ENCODE results near the gene CEP89.
"Not testable (repeated sequence)": the region's sequence is repeated elsewhere in the genome, so short reads cannot be mapped to it uniquely, and the experiment has no call there.

CEP89 gene

DNA sequence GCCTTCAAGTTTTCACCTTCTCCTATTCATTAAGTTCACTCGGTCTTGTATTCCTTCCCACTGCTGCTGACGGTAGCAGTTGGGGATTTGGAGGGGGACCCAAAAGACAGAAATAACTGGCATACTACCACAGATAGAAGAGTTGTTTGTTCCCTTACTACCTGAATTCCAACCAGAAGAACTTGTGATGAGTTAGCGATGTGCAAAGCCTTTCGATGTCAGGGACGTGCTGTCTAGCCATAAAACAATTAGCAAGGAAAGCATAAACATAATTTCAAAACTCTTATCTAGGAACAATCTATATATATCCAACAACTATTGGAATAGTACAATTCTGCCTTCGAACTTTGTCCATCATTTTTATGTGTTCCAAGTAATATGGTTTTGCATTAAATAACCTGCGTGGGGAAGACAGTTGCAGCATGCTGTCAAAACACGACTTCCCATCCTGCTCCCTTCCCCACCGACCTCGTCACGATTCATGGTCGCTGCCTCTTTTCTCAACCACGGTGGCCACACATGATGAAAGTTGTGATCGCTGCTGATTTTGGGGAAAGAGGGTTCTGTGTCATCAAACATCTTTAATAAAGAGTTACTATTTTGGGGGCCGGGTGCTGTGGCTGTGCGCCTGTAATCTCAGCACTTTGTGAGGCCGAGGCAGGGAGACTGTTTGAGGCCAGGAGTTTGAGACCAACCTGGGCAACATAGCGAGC is 98.4 kb downstream of the CEP89 start:
- no peak overlapping the region for H3K27ac ChIP-seq
- DNase-seq (ENCODE audit: low spot score): no peak
- TF ChIP-seq, protein P1, sequence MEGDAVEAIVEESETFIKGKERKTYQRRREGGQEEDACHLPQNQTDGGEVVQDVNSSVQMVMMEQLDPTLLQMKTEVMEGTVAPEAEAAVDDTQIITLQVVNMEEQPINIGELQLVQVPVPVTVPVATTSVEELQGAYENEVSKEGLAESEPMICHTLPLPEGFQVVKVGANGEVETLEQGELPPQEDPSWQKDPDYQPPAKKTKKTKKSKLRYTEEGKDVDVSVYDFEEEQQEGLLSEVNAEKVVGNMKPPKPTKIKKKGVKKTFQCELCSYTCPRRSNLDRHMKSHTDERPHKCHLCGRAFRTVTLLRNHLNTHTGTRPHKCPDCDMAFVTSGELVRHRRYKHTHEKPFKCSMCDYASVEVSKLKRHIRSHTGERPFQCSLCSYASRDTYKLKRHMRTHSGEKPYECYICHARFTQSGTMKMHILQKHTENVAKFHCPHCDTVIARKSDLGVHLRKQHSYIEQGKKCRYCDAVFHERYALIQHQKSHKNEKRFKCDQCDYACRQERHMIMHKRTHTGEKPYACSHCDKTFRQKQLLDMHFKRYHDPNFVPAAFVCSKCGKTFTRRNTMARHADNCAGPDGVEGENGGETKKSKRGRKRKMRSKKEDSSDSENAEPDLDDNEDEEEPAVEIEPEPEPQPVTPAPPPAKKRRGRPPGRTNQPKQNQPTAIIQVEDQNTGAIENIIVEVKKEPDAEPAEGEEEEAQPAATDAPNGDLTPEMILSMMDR (conservative IDR thresholded peaks at IDR 0.05; ENCODE audit: low read depth): no peak
- ChIA-PET CTCF (interaction anchor here (0.6 kb wide), 1 partner anchor 24 kb away, joined by 3 read pairs; no protein-coding TSS in a partner anchor), POLR2A (ENCODE audit: low non-redundant PET) (no interaction called here)

DNA sequence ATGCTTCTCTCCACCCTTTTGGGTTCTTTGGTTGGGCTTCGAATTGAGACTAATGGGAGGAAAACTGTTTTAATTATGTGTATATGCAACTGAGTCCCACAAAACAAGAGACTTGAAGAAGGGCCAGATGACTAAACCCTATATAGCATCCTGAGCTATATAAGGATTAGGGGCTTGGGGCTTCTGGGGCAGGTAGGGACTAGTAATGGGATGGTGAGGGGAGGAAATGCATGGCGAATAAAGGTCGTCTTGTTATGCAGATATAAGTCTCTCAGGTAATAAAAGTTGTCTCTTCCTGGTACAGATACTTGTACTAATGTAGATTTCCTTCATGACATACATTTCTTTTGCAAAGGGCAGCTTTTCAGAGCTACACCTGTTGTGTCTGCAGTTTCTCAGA is 99.4 kb downstream of the CEP89 start:
- no peak for DNase-seq (ENCODE audit: low spot score)
- H3K27ac ChIP-seq: no peak overlapping the region
- TF ChIP-seq, protein P1 (conservative IDR thresholded peaks at IDR 0.05; ENCODE audit: low read depth): no peak
- POLR2A ChIA-PET (ENCODE audit: low non-redundant PET): no interaction called here
- CTCF ChIA-PET: interaction anchor here (0.6 kb wide), 1 partner anchor 25 kb away, joined by 3 read pairs; no protein-coding TSS in a partner anchor

DNA sequence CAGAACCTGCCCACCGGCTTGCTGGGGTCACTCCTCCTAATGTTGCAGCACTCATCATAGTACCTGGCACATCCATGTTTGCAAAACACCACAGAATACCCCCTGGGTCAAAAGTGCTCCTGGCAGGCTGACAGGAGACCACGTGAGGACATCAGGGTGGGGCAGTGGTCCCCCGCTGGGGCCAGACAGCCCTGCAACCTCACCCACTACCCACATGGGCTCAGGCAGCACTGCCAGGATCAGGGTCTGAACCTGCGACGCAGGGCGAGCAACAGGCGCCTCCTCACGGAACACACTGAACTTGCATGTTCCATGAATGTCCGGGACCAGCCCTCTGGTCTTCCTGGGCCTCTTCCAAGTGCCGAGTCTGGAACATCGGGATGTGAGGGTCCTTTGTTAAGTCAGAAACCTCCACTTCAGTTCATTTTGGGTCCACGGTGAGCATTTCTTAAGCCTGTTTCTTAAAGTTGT is 100.7 kb downstream of the CEP89 start:
- DNase-seq (ENCODE audit: low spot score): no peak
- TF ChIP-seq, protein P1 (conservative IDR thresholded peaks at IDR 0.05; ENCODE audit: low read depth): no peak
- ChIA-PET CTCF (no interaction called here), POLR2A (ENCODE audit: low non-redundant PET) (no interaction called here)
- H3K27ac ChIP-seq: no peak overlapping the region

DNA sequence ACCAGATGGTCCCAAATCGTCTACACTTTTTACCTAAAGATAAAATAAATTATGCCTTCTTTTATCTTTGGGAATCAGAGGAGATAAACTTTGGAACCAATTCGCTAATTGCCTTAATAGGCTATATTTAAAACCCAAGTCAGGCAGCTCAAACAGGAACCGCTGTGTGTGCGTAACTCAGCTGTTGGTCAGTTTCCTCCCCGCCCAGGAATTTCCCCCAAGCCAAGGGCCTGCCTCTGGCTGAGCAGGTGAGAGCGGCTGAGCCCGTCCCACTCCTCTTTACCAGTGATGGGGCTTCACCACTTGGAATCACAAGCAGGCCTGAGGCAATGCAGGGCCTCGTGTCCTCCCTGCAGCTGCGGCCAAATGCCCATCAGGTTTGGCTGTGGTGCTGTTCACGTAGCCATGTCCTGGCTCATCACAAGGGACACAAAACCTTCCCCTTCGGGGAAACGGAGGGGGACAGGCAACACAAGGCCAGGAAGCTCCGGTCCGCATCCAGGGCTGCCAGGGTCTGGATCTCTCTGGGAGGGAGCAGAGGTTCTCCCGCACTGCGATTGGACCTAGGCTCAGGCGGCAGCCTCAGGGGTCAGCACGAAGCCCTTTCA is 101.7 kb downstream of the CEP89 start:
- no peak overlapping the region for H3K27ac ChIP-seq
- no peak for DNase-seq (ENCODE audit: low spot score)
- ChIA-PET POLR2A (ENCODE audit: low non-redundant PET) (no interaction called here), CTCF (interaction anchor here (0.7 kb wide), 1 partner anchor 171 kb away, joined by 4 read pairs; no protein-coding TSS in a partner anchor)
- TF ChIP-seq, protein P1 (conservative IDR thresholded peaks at IDR 0.05; ENCODE audit: low read depth): no peak

DNA sequence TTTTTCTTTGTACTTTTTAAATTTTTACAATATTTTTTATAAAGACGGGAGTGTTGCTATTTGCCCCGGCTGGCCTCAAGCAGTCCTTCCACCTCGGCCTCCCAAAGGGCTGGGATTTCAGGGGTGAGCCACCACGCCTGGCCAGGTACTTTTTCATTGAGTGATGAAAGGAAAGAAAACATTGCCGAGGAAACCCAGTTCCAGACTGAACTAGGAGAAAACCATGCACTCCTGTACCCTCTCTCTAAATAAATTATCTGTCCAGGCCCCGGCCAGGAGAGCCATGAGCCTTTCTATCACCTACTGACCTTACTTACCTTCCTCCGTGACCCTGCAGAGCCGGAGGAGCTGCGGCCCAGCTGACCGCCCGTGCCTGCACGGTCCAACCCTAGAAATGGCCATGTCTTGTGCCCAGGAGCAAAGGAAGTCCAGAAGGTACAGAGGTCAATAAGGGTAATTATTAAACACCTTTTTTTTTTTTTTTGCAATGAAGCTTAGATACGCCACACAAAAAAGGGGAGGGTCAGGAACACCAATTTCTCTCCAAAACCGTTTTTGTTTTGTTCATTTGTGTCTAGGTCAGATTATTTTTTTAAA is 102.3 kb downstream of the CEP89 start, which contains the start of gene SLC7A9:
Gene SLC7A9 (minus strand): TSS at position 399 of the 597 bp plus-strand sequence. CDS start 1,233 bp downstream, outside the sequence.
- ChIA-PET CTCF (no interaction called here), POLR2A (ENCODE audit: low non-redundant PET) (no interaction called here)
- TF ChIP-seq, protein P1 (conservative IDR thresholded peaks at IDR 0.05; ENCODE audit: low read depth): no peak
- DNase-seq (ENCODE audit: low spot score): no peak
- H3K27ac ChIP-seq: no peak within 1 kb of the TSS

DNA sequence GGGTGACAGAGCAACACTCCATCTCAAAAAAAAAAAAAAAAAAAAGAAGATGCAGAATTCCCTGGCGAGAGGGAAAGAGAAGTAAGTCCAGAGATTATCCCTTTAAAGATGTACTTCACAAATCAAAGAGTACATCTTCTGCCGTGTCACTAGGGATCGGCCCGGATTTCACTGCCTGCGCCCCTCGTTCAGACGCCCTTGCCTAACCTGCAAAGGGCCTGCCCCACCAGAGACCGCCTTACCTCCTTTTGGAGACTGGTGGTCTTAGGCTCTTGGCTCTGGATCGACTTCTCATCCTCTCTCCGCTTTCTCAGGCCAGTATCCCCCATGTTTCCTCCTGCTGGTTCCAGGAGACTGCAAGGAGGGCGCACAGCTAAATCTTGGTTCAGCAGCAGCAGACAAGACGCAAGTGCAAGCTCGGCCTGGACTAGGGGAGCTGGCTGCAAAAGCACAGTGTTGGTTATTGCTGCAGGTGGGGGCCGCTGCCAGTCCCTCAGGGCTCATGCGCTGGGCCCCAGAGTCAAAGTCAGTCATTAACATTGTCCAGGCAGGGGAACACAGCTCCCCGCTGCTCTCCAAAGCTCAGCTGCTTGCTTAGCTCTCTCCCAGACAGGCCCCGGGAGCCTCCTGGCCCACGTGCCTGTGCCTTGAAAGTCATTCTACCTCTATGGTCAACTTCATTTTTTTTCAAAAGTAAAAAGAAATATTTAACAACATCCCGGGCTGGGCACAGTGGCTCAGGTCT is 103.4 kb downstream of the CEP89 start:
- CTCF ChIA-PET: interaction anchor here (0.6 kb wide), 1 partner anchor 338 kb away, joined by 3 read pairs; no protein-coding TSS in a partner anchor
- POLR2A ChIA-PET (ENCODE audit: low non-redundant PET): no interaction called here
- TF ChIP-seq, protein P1 (conservative IDR thresholded peaks at IDR 0.05; ENCODE audit: low read depth): no peak

DNA sequence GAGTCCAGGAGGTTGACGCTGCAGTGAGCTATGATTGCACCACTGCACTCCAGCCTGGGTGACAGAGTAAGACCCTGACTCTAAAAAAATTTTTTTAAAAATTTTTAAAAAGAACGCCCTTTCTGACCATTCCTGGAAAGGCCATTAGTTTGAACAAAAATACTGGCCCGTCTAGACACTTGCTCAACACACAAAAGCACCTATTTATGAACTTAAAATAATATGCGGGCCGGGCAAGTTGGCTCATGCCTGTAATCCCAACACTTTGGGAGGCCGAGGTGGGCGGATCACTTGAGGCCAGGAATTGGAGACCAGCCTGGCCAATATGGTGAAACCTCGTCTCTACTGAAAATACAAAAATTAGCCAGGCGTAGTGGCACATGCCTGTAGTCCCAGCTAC is 104.3 kb downstream of the CEP89 start:
- POLR2A ChIA-PET (ENCODE audit: low non-redundant PET): interaction anchor here (0.6 kb wide), 1 partner anchor 192 kb away, joined by 3 read pairs; the partner anchor contains the start of gene RGS9BP
- not testable (repeated sequence) for H3K27ac ChIP-seq; DNase-seq (ENCODE audit: low spot score)
- CTCF ChIA-PET: interaction anchor here (0.6 to 0.7 kb wide), 3 partner anchors 25 to 339 kb away, joined by 3 read pairs; no protein-coding TSS in a partner anchor

More for the DNA sequence above, 103.4 kb downstream of the CEP89 start:
- DNase-seq (ENCODE audit: low spot score): no peak
- no peak overlapping the region for H3K27ac ChIP-seq

All from RWPE1 (cell line).